Testis (tissue), 3 donors: ENCODE data around the gene OTUB1. TPM values are rescaled to one million over a fixed set of nuclear protein-coding genes. Genes with fewer than 3 reads are reported as not detected.
A peak's percentile ranks its signal among the peaks of the same experiment; 100 is the strongest.

ENCODE experiments used
- DNase-seq: peaks from one replicate; pipeline ENCODE4 v3.0.0-alpha.2; 2019
- H3K27ac ChIP-seq, 2 donors: fragments of 200-600 bp; sonication (generic); one replicate each; pipeline ENCODE4 v1.5.1; 2019
- H3K27me3 ChIP-seq: fragments of 200-600 bp; sonication (generic); one replicate; pipeline ENCODE4 v1.5.1; 2019
- H3K36me3 ChIP-seq: fragments of 200-600 bp; sonication (generic); one replicate; pipeline ENCODE4 v1.5.1; 2017; ENCODE audit warnings: low read depth; ENCODE audit errors: missing control alignments
- H3K4me1 ChIP-seq: fragments of 200-600 bp; sonication (generic); one replicate; pipeline ENCODE4 v1.5.1; 2019
- H3K4me3 ChIP-seq, 2 donors: fragments of 200-600 bp; sonication (generic); one replicate each; pipeline ENCODE4 v1.5.1; 2017 to 2019
- H3K9me3 ChIP-seq: fragments of 200-600 bp; sonication (generic); one replicate; pipeline ENCODE4 v1.5.1; 2017
- CTCF ChIP-seq, 3 experiments: fragments of 450-650 bp in 2 of 3; fragments of 200-600 bp in 1 of 3; sonication (generic) in 1 of 3; IDR thresholded peaks; one replicate each; pipeline ENCODE4 v1.5.1; 2016 to 2019; ENCODE audit warnings: antibody characterized with exemption in 3 of 3, mild to moderate bottlenecking in 2 of 3, moderate library complexity in 1 of 3
- POLR2A ChIP-seq: fragments of 450-650 bp; IDR thresholded peaks from one replicate; pipeline ENCODE4 v1.6.1; 2017; ENCODE audit warnings: antibody characterized with exemption, mild to moderate bottlenecking, moderate library complexity
- WGBS, 2 donors: methylation state at CpG; one replicate each; pipeline ENCODE4 v1.1.5; 2018; 5-methylcytosine and 5-hydroxymethylcytosine counted together
- intact Hi-C: fragments of 100-400 bp; cut with DNase I; formaldehyde crosslinking; loops from one replicate; pipeline ENCODE4 v1.15.1; 2023; ENCODE audit warnings: low total_unique reads
- polyA plus RNA-seq: library from polyadenylated mRNA; stranded (reverse); fragments of 350-450 nt; fragmentation: Illumina TruSeq; extraction: RNeasy Lipid Tissue Mini Kit (QIAGEN cat#74804); gene quantifications from one replicate; pipeline ENCODE4 v1.2.3, GENCODE V29; 2014; ENCODE audit warnings: low read depth, low replicate concordance; ENCODE audit not compliant: insufficient read depth
- total RNA-seq, 2 donors: library from RNA; depleted of rRNA; stranded (reverse); fragments of >200 nt; gene quantifications; one replicate each; pipeline ENCODE4 v1.2.3, GENCODE V29; 2016

The OTUB1 gene
- total and polyA plus RNA-seq, 3 donors from 2014 or later, result 115 to 145 (median 121) TPM

GRCh38 chr11:64000026-64000739 lies 13.9 kb downstream of the OTUB1 start:
- peaks cover 19% of the 10 kb centered on the region for H3K4me1 ChIP-seq
- DNase-seq, result peak; percentile 59
- H3K9me3 ChIP-seq, result no peaks in the 10 kb centered on the region
- H3K27me3 ChIP-seq, result no peaks in the 10 kb centered on the region
- H3K27ac ChIP-seq, result no peak overlapping the region
- no peaks in the 10 kb centered on the region for H3K36me3 ChIP-seq
- peak overlapping the region; percentile 15 to 26 for H3K4me3 ChIP-seq
- intact Hi-C loops, result no loop called here
- TF ChIP-seq CTCF (IDR thresholded peaks at IDR 0.05) (peak; percentile 82 to 96 (median 89)), POLR2A (no peak)
- WGBS, 2 donors, result 14 to 50% methylated on average over 2 to 57 of the region's 67 CpGs

GRCh38 chr11:64000740-64001483 lies 14.7 kb downstream of the OTUB1 start:
- Histone ChIP-seq H3K36me3 (no peaks in the 10 kb centered on the region), H3K4me1 (peaks cover 19% of the 10 kb centered on the region), H3K4me3 (peak overlapping the region; percentile 15 to 26), H3K27me3 (no peaks in the 10 kb centered on the region), H3K27ac (no peak overlapping the region), H3K9me3 (no peaks in the 10 kb centered on the region)
- TF ChIP-seq POLR2A (no peak), CTCF (IDR thresholded peaks at IDR 0.05) (peak in 1 of 3 experiments; percentile 4)
- no peak for DNase-seq
- 28 to 43% methylated on average over 17 to 54 of the region's 60 CpGs for WGBS, 2 donors
- intact Hi-C loops, result no loop called here

- WGBS, 2 donors, result 38 to 47% methylated on average over 4 to 23 of the region's 23 CpGs
- Histone ChIP-seq H3K4me3 (no peak overlapping the region), H3K27me3 (no peaks in the 10 kb centered on the region), H3K36me3 (no peaks in the 10 kb centered on the region), H3K4me1 (peaks cover 19% of the 10 kb centered on the region), H3K9me3 (no peaks in the 10 kb centered on the region), H3K27ac (no peak overlapping the region)
- TF ChIP-seq CTCF (IDR thresholded peaks at IDR 0.05) (no peak), POLR2A (no peak)
- intact Hi-C loops, result no loop called here
- DNase-seq, result no peak
Observed at GRCh38 chr11:64001484-64002420, 15.5 kb downstream of the OTUB1 start.

- Histone ChIP-seq H3K4me1 (peaks cover 34% of the 10 kb centered on the region), H3K27ac (no peak overlapping the region), H3K27me3 (no peaks in the 10 kb centered on the region), H3K4me3 (no peak overlapping the region), H3K9me3 (no peaks in the 10 kb centered on the region), H3K36me3 (no peaks in the 10 kb centered on the region)
- no peak for DNase-seq
- intact Hi-C loops, result no loop called here
- 76 to 82% methylated on average over 19 to 23 of the region's 23 CpGs for WGBS, 2 donors
- TF ChIP-seq CTCF (IDR thresholded peaks at IDR 0.05), result no peak
- no peak for TF ChIP-seq POLR2A
Observed at GRCh38 chr11:64003807-64004589, 17.8 kb downstream of the OTUB1 start.
